DND-41 (cell line): Measurements from ENCODE around the gene GLB1L.
"Not testable (repeated sequence)": the region's sequence is repeated elsewhere in the genome, so short reads cannot be mapped to it uniquely, and the experiment has no call there.

Experiments used
- ATAC-seq: fragments of 200-7000 bp; cut with Tn5 transposase; 3 replicates; pipeline ENCODE4 v1.9.1; 2021; ENCODE audit warnings: low read depth; ENCODE audit not compliant: insufficient read depth
- DNase-seq: peaks from one replicate; pipeline ENCODE4 v3.0.0-alpha.2; 2020
- H2AFZ ChIP-seq: 2 replicates; pipeline ENCODE4 v1.6.0; 2012; ENCODE audit warnings: low read depth, low read length
- H3K27ac ChIP-seq: 2 replicates; pipeline ENCODE4 v1.5.1; 2012; ENCODE audit warnings: low read length, inconsistent platforms
- H3K27me3 ChIP-seq: fragments of 200-600 bp; sonication (generic); 2 replicates; pipeline ENCODE4 v1.6.0; 2012; ENCODE audit warnings: low read length, mild to moderate bottlenecking, inconsistent platforms; ENCODE audit not compliant: insufficient read depth, poor library complexity
- H3K36me3 ChIP-seq: 2 replicates; pipeline ENCODE4 v1.5.1; 2012; ENCODE audit warnings: low read length, inconsistent platforms; ENCODE audit not compliant: insufficient read depth
- H3K4me1 ChIP-seq: 2 replicates; pipeline ENCODE4 v1.5.1; 2012; ENCODE audit warnings: mild to moderate bottlenecking, low read length; ENCODE audit not compliant: insufficient read depth
- H3K4me2 ChIP-seq: 2 replicates; pipeline ENCODE4 v1.6.0; 2012; ENCODE audit warnings: mild to moderate bottlenecking, moderate library complexity, low read length, inconsistent platforms; ENCODE audit not compliant: insufficient read depth
- H3K4me3 ChIP-seq, 2 experiments: fragments of 200-600 bp in 1 of 2; shearing (Covaris generic) in 1 of 2; 2 replicates each; pipeline ENCODE4 v1.5.1; 2012 to 2016; ENCODE audit warnings: inconsistent platforms in 2 of 2, low read length in 2 of 2, mild to moderate bottlenecking in 2 of 2, low read depth in 1 of 2, moderate library complexity in 1 of 2
- H3K79me2 ChIP-seq: 2 replicates; pipeline ENCODE4 v1.6.0; 2012; ENCODE audit warnings: low read length, inconsistent platforms; ENCODE audit not compliant: insufficient read depth
- H3K9ac ChIP-seq: 2 replicates; pipeline ENCODE4 v1.6.0; 2012; ENCODE audit warnings: low read depth, mild to moderate bottlenecking, inconsistent platforms, low read length, moderate library complexity
- H3K9me3 ChIP-seq: 2 replicates; pipeline ENCODE4 v1.5.1; 2012; ENCODE audit warnings: low read length, moderate library complexity, mild to moderate bottlenecking, inconsistent platforms; ENCODE audit not compliant: insufficient read depth, severe bottlenecking
- H4K20me1 ChIP-seq: 2 replicates; pipeline ENCODE4 v1.6.0; 2012; ENCODE audit warnings: low read length; ENCODE audit not compliant: insufficient read depth
- EZH2 ChIP-seq: IDR thresholded peaks from 3 replicates; pipeline ENCODE4 v1.6.1; 2012; ENCODE audit warnings: borderline replicate concordance, low read depth, mild to moderate bottlenecking, moderate library complexity, low read length, inconsistent platforms; ENCODE audit not compliant: severe bottlenecking
- TF ChIP-seq, protein P1 (sequence below): IDR thresholded peaks from 2 replicates; pipeline ENCODE4 v1.5.1; 2012; ENCODE audit warnings: borderline replicate concordance, low read length, moderate library complexity, mild to moderate bottlenecking; ENCODE audit not compliant: poor library complexity, severe bottlenecking; ENCODE audit errors: extremely low read depth

Gene GLB1L

DNA sequence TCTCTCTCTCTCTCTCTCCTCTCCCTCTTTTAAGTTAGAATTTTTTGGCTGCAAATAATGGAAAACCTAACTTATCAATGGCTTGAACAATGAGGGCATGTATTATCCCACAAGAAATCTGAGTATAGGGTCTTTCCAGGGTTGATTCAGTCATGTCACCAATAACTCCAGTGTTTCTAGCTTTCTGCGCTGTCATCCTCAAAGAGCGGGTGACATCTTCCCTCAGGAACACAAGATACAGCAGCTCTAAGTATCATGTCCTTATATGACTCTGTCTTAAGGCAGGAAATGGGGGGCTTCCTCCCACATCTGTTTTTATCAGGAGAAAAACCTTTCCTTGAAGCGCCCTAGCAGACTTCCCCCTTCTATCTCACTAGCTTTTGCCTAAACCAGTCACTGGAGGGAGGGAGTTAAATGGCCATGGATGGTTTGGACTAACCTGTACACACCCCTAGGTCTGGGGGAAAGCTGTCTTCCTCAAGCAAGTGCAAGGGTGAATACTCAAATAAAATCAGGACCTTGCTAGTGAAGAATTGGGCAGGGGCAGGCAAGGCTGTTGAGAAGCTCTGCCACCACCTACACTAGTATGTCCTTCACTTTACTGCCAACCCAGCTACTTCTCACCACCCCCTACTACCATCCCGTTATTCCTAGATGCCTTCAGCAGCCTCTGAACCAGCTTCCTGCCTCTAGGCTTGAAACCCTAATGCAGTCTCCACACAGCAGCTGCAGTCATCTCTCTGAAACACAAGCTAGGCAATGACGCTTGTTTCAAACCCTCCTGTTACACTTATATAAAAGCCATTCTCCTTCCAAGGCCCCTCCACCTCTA is 16.0 kb upstream of the GLB1L start:
- H3K36me3 ChIP-seq, result no peaks in the 10 kb centered on the region
- H2AFZ ChIP-seq, result no peak overlapping the region
- no peak for ATAC-seq
- H4K20me1 ChIP-seq, result no peaks in the 10 kb centered on the region
- no peak overlapping the region for H3K27ac ChIP-seq
- H3K4me3 ChIP-seq, result no peak overlapping the region
- H3K4me2 ChIP-seq, result no peak overlapping the region
- no peaks in the 10 kb centered on the region for H3K79me2 ChIP-seq
- H3K27me3 ChIP-seq, result peaks cover 19% of the 10 kb centered on the region
- DNase-seq, result no peak
- H3K9me3 ChIP-seq, result no peaks in the 10 kb centered on the region
- 0 out of 2 replicates have a peak, but pooled peaks cover 3% of the 10 kb centered on the region for H3K4me1 ChIP-seq
- H3K9ac ChIP-seq, result no peak overlapping the region
- TF ChIP-seq, protein P1, sequence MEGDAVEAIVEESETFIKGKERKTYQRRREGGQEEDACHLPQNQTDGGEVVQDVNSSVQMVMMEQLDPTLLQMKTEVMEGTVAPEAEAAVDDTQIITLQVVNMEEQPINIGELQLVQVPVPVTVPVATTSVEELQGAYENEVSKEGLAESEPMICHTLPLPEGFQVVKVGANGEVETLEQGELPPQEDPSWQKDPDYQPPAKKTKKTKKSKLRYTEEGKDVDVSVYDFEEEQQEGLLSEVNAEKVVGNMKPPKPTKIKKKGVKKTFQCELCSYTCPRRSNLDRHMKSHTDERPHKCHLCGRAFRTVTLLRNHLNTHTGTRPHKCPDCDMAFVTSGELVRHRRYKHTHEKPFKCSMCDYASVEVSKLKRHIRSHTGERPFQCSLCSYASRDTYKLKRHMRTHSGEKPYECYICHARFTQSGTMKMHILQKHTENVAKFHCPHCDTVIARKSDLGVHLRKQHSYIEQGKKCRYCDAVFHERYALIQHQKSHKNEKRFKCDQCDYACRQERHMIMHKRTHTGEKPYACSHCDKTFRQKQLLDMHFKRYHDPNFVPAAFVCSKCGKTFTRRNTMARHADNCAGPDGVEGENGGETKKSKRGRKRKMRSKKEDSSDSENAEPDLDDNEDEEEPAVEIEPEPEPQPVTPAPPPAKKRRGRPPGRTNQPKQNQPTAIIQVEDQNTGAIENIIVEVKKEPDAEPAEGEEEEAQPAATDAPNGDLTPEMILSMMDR, result no peak
- TF ChIP-seq EZH2, result no peak

DNA sequence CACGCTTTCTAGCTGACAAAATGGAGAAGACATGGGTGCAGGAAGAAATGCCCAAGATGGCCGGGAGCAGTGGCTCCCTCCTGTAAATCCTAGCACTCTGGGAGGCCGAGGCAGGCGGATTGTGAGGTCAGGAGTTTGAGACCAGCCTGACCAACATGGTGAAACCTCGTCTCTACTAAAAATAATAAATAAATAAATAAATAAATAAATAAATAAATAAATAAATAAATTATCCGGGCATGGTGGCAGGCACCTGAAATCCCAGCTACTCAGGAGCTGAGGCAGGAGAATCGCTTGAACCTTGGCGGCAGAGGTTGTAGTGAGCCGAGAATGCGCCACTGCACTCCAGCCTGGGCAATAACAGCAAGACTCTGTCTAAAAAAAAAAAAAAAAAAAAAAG is 13.7 kb upstream of the GLB1L start:
- not testable (repeated sequence) for DNase-seq, ATAC-seq, H2AFZ ChIP-seq, H3K9ac ChIP-seq, H3K36me3 ChIP-seq, H3K27ac ChIP-seq, H3K4me3 ChIP-seq, H3K79me2 ChIP-seq, H3K4me2 ChIP-seq, H4K20me1 ChIP-seq, H3K9me3 ChIP-seq
- H3K4me1 ChIP-seq, result peaks cover 13% of the 10 kb centered on the region
- H3K27me3 ChIP-seq, result peaks cover 33% of the 10 kb centered on the region

DNA sequence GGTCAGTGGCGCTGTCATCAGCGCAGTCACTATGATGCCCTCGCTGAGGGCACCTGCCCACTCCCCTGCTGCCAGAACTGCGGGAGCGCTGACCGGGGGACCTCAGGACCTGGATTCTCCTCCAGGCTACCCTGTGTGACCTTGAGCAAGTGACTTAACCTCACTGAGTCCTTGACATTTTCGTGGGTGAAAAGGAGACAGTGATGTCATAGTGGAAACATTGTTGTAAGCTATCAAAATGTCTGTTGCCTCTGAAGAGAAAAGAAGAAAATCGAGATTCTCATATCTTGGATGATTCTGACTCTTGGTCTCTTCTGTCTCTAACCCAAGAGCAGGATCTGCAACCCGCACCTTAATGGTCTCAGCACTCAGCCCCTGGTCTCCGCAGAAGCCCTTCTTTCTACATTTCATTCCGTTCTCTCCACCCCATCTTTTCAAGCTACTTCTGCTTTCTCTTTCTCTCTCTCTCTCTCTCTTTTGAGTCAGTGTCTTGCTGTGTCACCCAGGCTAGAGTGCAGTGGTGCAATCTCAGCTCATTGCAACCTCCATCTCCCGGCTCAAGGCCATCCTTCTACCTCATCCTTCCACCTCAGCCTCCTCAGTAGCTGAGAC is 9.5 kb upstream of the GLB1L start:
- Histone ChIP-seq H3K27ac (no peak overlapping the region), H3K9ac (no peak overlapping the region), H3K27me3 (peaks cover 46% of the 10 kb centered on the region)

More for the DNA sequence above, 9.5 kb upstream of the GLB1L start:
- peaks cover 29% of the 10 kb centered on the region for H3K4me1 ChIP-seq
- TF ChIP-seq, protein P1, result no peak
- TF ChIP-seq EZH2, result no peak
- no peaks in the 10 kb centered on the region for H3K36me3 ChIP-seq
- no peaks in the 10 kb centered on the region for H3K79me2 ChIP-seq
- DNase-seq, result no peak
- H2AFZ ChIP-seq, result no peak overlapping the region
- no peak for ATAC-seq
- H4K20me1 ChIP-seq, result peaks cover 26% of the 10 kb centered on the region
- H3K9me3 ChIP-seq, result no peaks in the 10 kb centered on the region
- H3K4me3 ChIP-seq, result no peak overlapping the region
- peak overlapping the region; percentile 99; the same call in 1 of the 2 replicates for H3K4me2 ChIP-seq
